Omental fat pad (tissue), 4 donors: ENCODE data around the gene SUPT20H. TPM values are rescaled to one million over a fixed set of nuclear protein-coding genes. Genes with fewer than 3 reads are reported as not detected.

Experiments
- ATAC-seq: fragments of 150-250 bp; one replicate; pipeline ENCODE4 v1.9.1; 2016; ENCODE audit warnings: mild to moderate bottlenecking, moderate library complexity; ENCODE audit not compliant: low FRiP score
- DNase-seq: peaks from one replicate; pipeline ENCODE4 v3.0.0-alpha.2; 2019; ENCODE audit warnings: low spot score
- total RNA-seq, 4 donors: library from RNA; depleted of rRNA; stranded (reverse); fragments of >200 nt; gene quantifications; one replicate each; pipeline ENCODE4 v1.1.0, GENCODE V29; 2016
- TF ChIP-seq, protein P1 (sequence below), 3 donors: fragments of 450-650 bp; IDR thresholded peaks; one replicate each; pipeline ENCODE4 v1.5.1; 2016 to 2017; ENCODE audit warnings: antibody characterized with exemption in 3 of 3, mild to moderate bottlenecking in 3 of 3, moderate library complexity in 2 of 3

Gene SUPT20H
- total RNA-seq, 4 donors from 2014 or later, result 19.5 to 57.5 (median 31.8) TPM

DNA sequence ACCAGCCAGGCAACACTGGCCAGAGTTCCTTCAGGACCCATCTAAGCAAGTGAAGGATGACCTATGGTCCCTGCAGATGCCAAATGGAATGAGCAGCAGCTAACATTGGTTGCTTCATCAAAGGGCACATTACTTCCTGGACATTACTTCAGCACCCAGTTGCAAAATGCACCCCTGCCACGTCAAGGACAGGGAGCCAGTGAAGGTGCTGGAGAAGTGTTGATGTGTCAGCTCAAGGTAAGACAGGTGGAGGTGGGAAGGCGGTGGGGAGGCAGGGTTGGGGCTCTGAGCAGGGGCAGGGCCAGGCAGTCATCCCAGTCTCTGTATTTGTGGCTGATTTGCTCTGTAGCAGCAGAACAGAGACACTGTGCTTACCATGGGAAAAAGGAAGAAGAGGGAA is 31.4 kb upstream of the SUPT20H start:
- DNase-seq (no peak), ATAC-seq (no peak)
- TF ChIP-seq, protein P1, sequence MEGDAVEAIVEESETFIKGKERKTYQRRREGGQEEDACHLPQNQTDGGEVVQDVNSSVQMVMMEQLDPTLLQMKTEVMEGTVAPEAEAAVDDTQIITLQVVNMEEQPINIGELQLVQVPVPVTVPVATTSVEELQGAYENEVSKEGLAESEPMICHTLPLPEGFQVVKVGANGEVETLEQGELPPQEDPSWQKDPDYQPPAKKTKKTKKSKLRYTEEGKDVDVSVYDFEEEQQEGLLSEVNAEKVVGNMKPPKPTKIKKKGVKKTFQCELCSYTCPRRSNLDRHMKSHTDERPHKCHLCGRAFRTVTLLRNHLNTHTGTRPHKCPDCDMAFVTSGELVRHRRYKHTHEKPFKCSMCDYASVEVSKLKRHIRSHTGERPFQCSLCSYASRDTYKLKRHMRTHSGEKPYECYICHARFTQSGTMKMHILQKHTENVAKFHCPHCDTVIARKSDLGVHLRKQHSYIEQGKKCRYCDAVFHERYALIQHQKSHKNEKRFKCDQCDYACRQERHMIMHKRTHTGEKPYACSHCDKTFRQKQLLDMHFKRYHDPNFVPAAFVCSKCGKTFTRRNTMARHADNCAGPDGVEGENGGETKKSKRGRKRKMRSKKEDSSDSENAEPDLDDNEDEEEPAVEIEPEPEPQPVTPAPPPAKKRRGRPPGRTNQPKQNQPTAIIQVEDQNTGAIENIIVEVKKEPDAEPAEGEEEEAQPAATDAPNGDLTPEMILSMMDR (IDR thresholded peaks at IDR 0.05), result no peak

GRCh38 chr13:37089495-37089894 is 30.0 kb upstream of the SUPT20H start:
- no peak for DNase-seq
- no peak for ATAC-seq
- TF ChIP-seq, protein P1 (IDR thresholded peaks at IDR 0.05), result no peak

DNA sequence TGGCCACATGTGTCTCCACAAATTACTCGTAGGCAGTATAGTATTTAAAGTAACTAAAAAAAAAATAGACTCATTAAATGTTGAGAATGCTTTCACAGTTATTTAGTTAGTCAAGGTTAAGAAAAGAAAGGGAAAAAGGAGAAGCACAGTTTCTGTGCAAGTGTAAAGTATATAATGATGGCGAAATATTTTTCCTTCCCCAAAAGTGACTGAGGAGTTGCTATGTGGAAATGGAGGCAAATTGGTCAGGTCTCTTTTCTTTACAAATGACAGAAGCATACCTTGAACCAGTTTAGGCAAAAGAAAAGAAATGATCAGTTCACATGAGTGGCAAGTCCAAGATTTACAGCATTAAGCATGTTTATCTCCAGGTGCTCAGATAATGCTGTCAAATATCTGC is 28.0 kb upstream of the SUPT20H start:
- TF ChIP-seq, protein P1 (IDR thresholded peaks at IDR 0.05), result no peak
- DNase-seq (no peak), ATAC-seq (no peak)

DNA sequence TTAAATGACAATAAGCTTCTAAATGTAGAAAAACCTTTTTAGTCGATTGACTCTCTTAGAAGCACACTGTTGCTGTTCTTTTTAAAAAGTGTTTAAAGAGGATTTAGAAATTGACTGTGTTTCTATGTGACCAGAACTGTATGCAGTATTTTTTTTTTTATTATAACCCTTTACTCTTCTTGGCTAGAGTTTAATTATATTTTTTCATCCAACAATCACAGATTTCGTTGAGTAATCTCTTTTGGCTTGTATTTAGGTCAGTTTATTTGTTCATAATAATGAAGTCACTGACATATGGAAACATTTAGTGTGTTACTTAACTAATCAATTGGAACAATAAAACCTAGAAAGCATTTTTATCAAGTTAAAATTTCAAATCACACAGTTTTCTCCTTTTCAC is 26.1 kb upstream of the SUPT20H start:
- DNase-seq (no peak), ATAC-seq (no peak)
- TF ChIP-seq, protein P1 (IDR thresholded peaks at IDR 0.05), result no peak

GRCh38 chr13:37076818-37077217 is 17.3 kb upstream of the SUPT20H start:
- DNase-seq (no peak), ATAC-seq (no peak)
- TF ChIP-seq, protein P1 (IDR thresholded peaks at IDR 0.05), result no peak

GRCh38 chr13:37075164-37075563 is 15.7 kb upstream of the SUPT20H start:
- DNase-seq (no peak), ATAC-seq (no peak)
- TF ChIP-seq, protein P1 (IDR thresholded peaks at IDR 0.05), result no peak

GRCh38 chr13:37074703-37075102 is 15.2 kb upstream of the SUPT20H start:
- DNase-seq (no peak), ATAC-seq (no peak)
- TF ChIP-seq, protein P1 (IDR thresholded peaks at IDR 0.05), result no peak
